Panc1 (cell line): ENCODE measurements around the gene TMA7B. TPM values are rescaled to one million over a fixed set of nuclear protein-coding genes. Genes with fewer than 3 reads are reported as not detected.

Experiments
- ATAC-seq: fragments of 200-7000 bp; cut with Tn5 transposase; 2 replicates; pipeline ENCODE4 v1.9.1; 2020; ENCODE audit warnings: mild to moderate bottlenecking, moderate library complexity
- BruUV-seq: library from RNA; stranded (reverse); fragments of 400-500 nt; replicated peaks from 2 replicates; lab custom pipeline; 2021; lab: Mats Ljungman, UMichigan
- CTCF ChIA-PET: fragments of 300-600 bp; sonication (Branson Sonifier 250); formaldehyde crosslinking; loops from one replicate; lab custom pipeline; 2022; ENCODE audit warnings: antibody characterized with exemption; lab: Charles Lee
- POLR2A ChIA-PET: fragments of 300-600 bp; sonication (Branson Sonifier 250); formaldehyde crosslinking; loops from one replicate; lab custom pipeline; 2022; ENCODE audit warnings: antibody characterized with exemption; lab: Charles Lee
- DNase-seq: peaks from one replicate; pipeline ENCODE4 v3.0.0-alpha.2; 2010; ENCODE audit warnings: low read depth, low spot score
- H3K27ac ChIP-seq: 2 replicates; pipeline ENCODE4 v1.5.1; 2011; ENCODE audit warnings: mild to moderate bottlenecking, low read length, inconsistent platforms
- H3K27me3 ChIP-seq: fragments of 200-500 bp; sonication (Bioruptor generic); 2 replicates; pipeline ENCODE4 v1.6.0; 2014; ENCODE audit warnings: low read length, inconsistent platforms; ENCODE audit not compliant: control insufficient read depth, insufficient read depth
- H3K36me3 ChIP-seq: fragments of 200-500 bp; sonication (Bioruptor generic); 2 replicates; pipeline ENCODE4 v1.5.1; 2014; ENCODE audit warnings: inconsistent platforms, mild to moderate bottlenecking, low read length, moderate library complexity; ENCODE audit not compliant: control insufficient read depth, insufficient read depth
- H3K4me1 ChIP-seq: 2 replicates; pipeline ENCODE4 v1.5.1; 2011; ENCODE audit warnings: inconsistent platforms, mild to moderate bottlenecking, low read length, moderate library complexity; ENCODE audit not compliant: control insufficient read depth, insufficient read depth
- H3K4me3 ChIP-seq, 2 experiments: 2 replicates each; pipeline ENCODE4 v1.5.1; 2011 to 2012; ENCODE audit warnings: low read depth in 2 of 2, low read length in 2 of 2, mild to moderate bottlenecking in 2 of 2, inconsistent platforms in 1 of 2, moderate library complexity in 1 of 2
- H3K9me3 ChIP-seq: fragments of 200-500 bp; sonication (Bioruptor generic); 2 replicates; pipeline ENCODE4 v1.5.1; 2014; ENCODE audit warnings: low read depth, mild to moderate bottlenecking, inconsistent platforms, low read length, moderate library complexity; ENCODE audit not compliant: control insufficient read depth, insufficient read depth
- POLR2AphosphoS5 ChIP-seq: IDR thresholded peaks from 2 replicates; pipeline ENCODE4 v1.6.1; 2012; ENCODE audit warnings: mild to moderate bottlenecking, low read depth, low read length, moderate library complexity
- SIN3A ChIP-seq: IDR thresholded peaks from 2 replicates; pipeline ENCODE4 v1.6.1; 2012; ENCODE audit warnings: low read depth, mild to moderate bottlenecking, low read length, moderate library complexity, borderline replicate concordance; ENCODE audit not compliant: insufficient read depth
- TCF7L2 ChIP-seq: IDR thresholded peaks from 2 replicates; pipeline ENCODE4 v1.6.1; 2011; ENCODE audit warnings: mild to moderate bottlenecking, low read depth, low read length, inconsistent platforms
- in situ Hi-C: cut with HindIII; loops from 2 replicates; pipeline ENCODE4 v1.10.0; 2016; ENCODE audit warnings: low sequenced_read_pairs, low pct_unique_long_range_greater_than_20kb
- intact Hi-C: fragments of 100-400 bp; cut with micrococcal nuclease; formaldehyde crosslinking; loops from one replicate; pipeline ENCODE4 v1.10.0; 2022; ENCODE audit not compliant: unreplicated experiment
- total RNA-seq: library from RNA; stranded (reverse); gene quantifications from one replicate; pipeline ENCODE4 v1.2.1, GENCODE V29; 2021; ENCODE audit not compliant: unreplicated experiment
- TF ChIP-seq, protein P1 (sequence below): fragments of 450-650 bp; IDR thresholded peaks from 2 replicates; pipeline ENCODE4 v1.5.1; 2017; ENCODE audit warnings: mild to moderate bottlenecking
- TF ChIP-seq, protein P2 (sequence below), 2 experiments: IDR thresholded peaks; 2 replicates each; pipeline ENCODE4 v1.6.1; 2011 to 2012; ENCODE audit warnings: low read depth in 2 of 2, control low read depth in 1 of 2, low read length in 1 of 2, mild to moderate bottlenecking in 1 of 2, moderate library complexity in 1 of 2; ENCODE audit not compliant: insufficient read depth in 1 of 2

TMA7B gene
- total RNA-seq, 1 experiment from 2014 or later, result not detected

- TF ChIP-seq SIN3A, result no peak
- no peaks in the 10 kb centered on the region for H3K9me3 ChIP-seq
- H3K27me3 ChIP-seq, result no peaks in the 10 kb centered on the region; the same call in 1 of the 2 replicates
- no peak overlapping the region for H3K27ac ChIP-seq
- ATAC-seq, result no peak
- H3K4me1 ChIP-seq, result no peaks in the 10 kb centered on the region
- intact Hi-C loops (no loop called here), in situ Hi-C loops (no loop called here)
- BruUV-seq, result no TSS peak
- H3K36me3 ChIP-seq, result no peaks in the 10 kb centered on the region
- CTCF ChIA-PET, result no interaction called here
- DNase-seq, result no peak
- no peak overlapping the region for H3K4me3 ChIP-seq
- POLR2A ChIA-PET, result no interaction called here
Observed at GRCh38 chr22:39988386-39989114, 28.4 kb downstream of the TMA7B start.

- intact Hi-C loops (no loop called here), in situ Hi-C loops (no loop called here)
- Histone ChIP-seq H3K27ac (no peak overlapping the region), H3K27me3 (no peaks in the 10 kb centered on the region; the same call in 1 of the 2 replicates), H3K4me1 (no peaks in the 10 kb centered on the region), H3K9me3 (no peaks in the 10 kb centered on the region), H3K4me3 (no peak overlapping the region), H3K36me3 (no peaks in the 10 kb centered on the region)
- ChIA-PET POLR2A (no interaction called here), CTCF (no interaction called here)
- BruUV-seq, result no TSS peak
- no peak for ATAC-seq
- TF ChIP-seq SIN3A, result no peak
- TF ChIP-seq, protein P1, sequence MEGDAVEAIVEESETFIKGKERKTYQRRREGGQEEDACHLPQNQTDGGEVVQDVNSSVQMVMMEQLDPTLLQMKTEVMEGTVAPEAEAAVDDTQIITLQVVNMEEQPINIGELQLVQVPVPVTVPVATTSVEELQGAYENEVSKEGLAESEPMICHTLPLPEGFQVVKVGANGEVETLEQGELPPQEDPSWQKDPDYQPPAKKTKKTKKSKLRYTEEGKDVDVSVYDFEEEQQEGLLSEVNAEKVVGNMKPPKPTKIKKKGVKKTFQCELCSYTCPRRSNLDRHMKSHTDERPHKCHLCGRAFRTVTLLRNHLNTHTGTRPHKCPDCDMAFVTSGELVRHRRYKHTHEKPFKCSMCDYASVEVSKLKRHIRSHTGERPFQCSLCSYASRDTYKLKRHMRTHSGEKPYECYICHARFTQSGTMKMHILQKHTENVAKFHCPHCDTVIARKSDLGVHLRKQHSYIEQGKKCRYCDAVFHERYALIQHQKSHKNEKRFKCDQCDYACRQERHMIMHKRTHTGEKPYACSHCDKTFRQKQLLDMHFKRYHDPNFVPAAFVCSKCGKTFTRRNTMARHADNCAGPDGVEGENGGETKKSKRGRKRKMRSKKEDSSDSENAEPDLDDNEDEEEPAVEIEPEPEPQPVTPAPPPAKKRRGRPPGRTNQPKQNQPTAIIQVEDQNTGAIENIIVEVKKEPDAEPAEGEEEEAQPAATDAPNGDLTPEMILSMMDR, result no peak
- no peak for TF ChIP-seq TCF7L2
- TF ChIP-seq, protein P2, sequence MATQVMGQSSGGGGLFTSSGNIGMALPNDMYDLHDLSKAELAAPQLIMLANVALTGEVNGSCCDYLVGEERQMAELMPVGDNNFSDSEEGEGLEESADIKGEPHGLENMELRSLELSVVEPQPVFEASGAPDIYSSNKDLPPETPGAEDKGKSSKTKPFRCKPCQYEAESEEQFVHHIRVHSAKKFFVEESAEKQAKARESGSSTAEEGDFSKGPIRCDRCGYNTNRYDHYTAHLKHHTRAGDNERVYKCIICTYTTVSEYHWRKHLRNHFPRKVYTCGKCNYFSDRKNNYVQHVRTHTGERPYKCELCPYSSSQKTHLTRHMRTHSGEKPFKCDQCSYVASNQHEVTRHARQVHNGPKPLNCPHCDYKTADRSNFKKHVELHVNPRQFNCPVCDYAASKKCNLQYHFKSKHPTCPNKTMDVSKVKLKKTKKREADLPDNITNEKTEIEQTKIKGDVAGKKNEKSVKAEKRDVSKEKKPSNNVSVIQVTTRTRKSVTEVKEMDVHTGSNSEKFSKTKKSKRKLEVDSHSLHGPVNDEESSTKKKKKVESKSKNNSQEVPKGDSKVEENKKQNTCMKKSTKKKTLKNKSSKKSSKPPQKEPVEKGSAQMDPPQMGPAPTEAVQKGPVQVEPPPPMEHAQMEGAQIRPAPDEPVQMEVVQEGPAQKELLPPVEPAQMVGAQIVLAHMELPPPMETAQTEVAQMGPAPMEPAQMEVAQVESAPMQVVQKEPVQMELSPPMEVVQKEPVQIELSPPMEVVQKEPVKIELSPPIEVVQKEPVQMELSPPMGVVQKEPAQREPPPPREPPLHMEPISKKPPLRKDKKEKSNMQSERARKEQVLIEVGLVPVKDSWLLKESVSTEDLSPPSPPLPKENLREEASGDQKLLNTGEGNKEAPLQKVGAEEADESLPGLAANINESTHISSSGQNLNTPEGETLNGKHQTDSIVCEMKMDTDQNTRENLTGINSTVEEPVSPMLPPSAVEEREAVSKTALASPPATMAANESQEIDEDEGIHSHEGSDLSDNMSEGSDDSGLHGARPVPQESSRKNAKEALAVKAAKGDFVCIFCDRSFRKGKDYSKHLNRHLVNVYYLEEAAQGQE (IDR thresholded peaks at IDR 0.05; ENCODE audit: insufficient read depth in 1 of 2, low read depth in 2 of 2, low read length in 1 of 2), result no peak
- TF ChIP-seq POLR2AphosphoS5, result no peak
- DNase-seq, result no peak
Observed at GRCh38 chr22:39989633-39990032, 29.4 kb downstream of the TMA7B start.

DNA sequence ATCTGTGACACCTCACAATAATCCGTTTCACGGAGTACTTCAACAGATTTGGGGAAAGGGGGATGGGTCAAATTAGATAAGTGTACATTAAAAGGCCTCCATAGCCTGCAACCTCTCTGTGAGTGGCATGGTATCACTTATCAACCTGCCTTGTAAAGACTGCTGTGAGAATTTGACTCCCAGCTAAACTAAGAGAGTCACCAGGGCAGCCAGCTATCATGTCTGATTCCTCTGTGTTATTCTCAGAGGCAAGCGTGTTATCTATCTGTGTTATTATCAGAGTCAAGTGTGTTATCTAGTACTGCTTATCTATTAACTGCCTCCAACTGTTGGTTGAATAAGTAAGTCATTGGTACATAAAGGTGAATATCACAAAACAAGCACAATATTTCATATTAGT is 30.5 kb downstream of the TMA7B start:
- no peak for DNase-seq
- H3K4me3 ChIP-seq, result no peak overlapping the region
- H3K4me1 ChIP-seq, result no peaks in the 10 kb centered on the region
- POLR2A ChIA-PET, result no interaction called here
- no TSS peak for BruUV-seq
- no peak for TF ChIP-seq POLR2AphosphoS5
- TF ChIP-seq, protein P2 (IDR thresholded peaks at IDR 0.05; ENCODE audit: insufficient read depth in 1 of 2, low read depth in 2 of 2, low read length in 1 of 2), result no peak
- TF ChIP-seq, protein P1, result no peak
- no peak for TF ChIP-seq TCF7L2
- no peak for TF ChIP-seq SIN3A
- H3K27ac ChIP-seq, result no peak overlapping the region
- no peaks in the 10 kb centered on the region for H3K9me3 ChIP-seq
- H3K27me3 ChIP-seq, result no peaks in the 10 kb centered on the region
- no peak for ATAC-seq
- CTCF ChIA-PET, result no interaction called here
- in situ Hi-C loops, result no loop called here
- H3K36me3 ChIP-seq, result no peaks in the 10 kb centered on the region; the same call in 1 of the 2 replicates
- intact Hi-C loops, result no loop called here
